Raji (cell line): ENCODE results near the gene ATP8B1.

Experiments used
- POLR2A ChIP-seq: IDR thresholded peaks from 2 replicates; pipeline ENCODE4 v1.6.1; 2011; ENCODE audit warnings: low read depth, low read length, control low read depth; ENCODE audit not compliant: insufficient read depth

Gene ATP8B1

GRCh38 chr18:57644540-57644939 lies 158.6 kb downstream of the ATP8B1 start:
- no peak for TF ChIP-seq POLR2A

GRCh38 chr18:57640749-57641148 lies 162.4 kb downstream of the ATP8B1 start:
- TF ChIP-seq POLR2A: no peak

- TF ChIP-seq POLR2A: no peak
Observed at GRCh38 chr18:57640236-57640635, 162.9 kb downstream of the ATP8B1 start.

- no peak for TF ChIP-seq POLR2A
Observed at GRCh38 chr18:57635003-57635822, 167.9 kb downstream of the ATP8B1 start.

GRCh38 chr18:57631697-57632096 lies 171.4 kb downstream of the ATP8B1 start:
- TF ChIP-seq POLR2A: no peak

- no peak for TF ChIP-seq POLR2A
Observed at GRCh38 chr18:57630754-57631595, 172.1 kb downstream of the ATP8B1 start.

- peak; percentile 63 for TF ChIP-seq POLR2A
Observed at GRCh38 chr18:57630002-57630753, 172.9 kb downstream of the ATP8B1 start.

- no peak for TF ChIP-seq POLR2A
Observed at GRCh38 chr18:57629422-57629821, 173.7 kb downstream of the ATP8B1 start.

- no peak for TF ChIP-seq POLR2A
Observed at GRCh38 chr18:57627488-57627887, 175.6 kb downstream of the ATP8B1 start.

GRCh38 chr18:57624988-57625387 lies 178.1 kb downstream of the ATP8B1 start:
- no peak for TF ChIP-seq POLR2A

GRCh38 chr18:57621246-57621604 lies 181.9 kb downstream of the ATP8B1 start:
- TF ChIP-seq POLR2A: no peak

GRCh38 chr18:57619876-57620275 lies 183.2 kb downstream of the ATP8B1 start:
- TF ChIP-seq POLR2A: no peak

- TF ChIP-seq POLR2A: no peak
Observed at GRCh38 chr18:57618910-57619309, 184.2 kb downstream of the ATP8B1 start.

GRCh38 chr18:57603871-57604270 lies 199.2 kb downstream of the ATP8B1 start:
- TF ChIP-seq POLR2A: no peak
